Fibroblast of lung (primary cell): ENCODE measurements around the gene CNN2. TPM values are rescaled to one million over a fixed set of nuclear protein-coding genes. Genes with fewer than 3 reads are reported as not detected.

Experiments used
- DNase-seq, 2 donors: peaks; one replicate each; pipeline versions ENCODE4 v3.0.0 to v3.0.0-alpha.2; 2010; ENCODE audit warnings: low read depth in 2 of 2
- H2AFZ ChIP-seq: 2 replicates; pipeline ENCODE4 v1.5.1; 2012; ENCODE audit warnings: low read length, control low read depth, inconsistent platforms
- H3K27ac ChIP-seq: 2 replicates; pipeline ENCODE4 v1.5.1; 2011; ENCODE audit warnings: low read length, control low read depth; ENCODE audit not compliant: insufficient read depth
- H3K27me3 ChIP-seq: 2 replicates; pipeline ENCODE4 v1.5.1; 2011; ENCODE audit warnings: mild to moderate bottlenecking, low read length; ENCODE audit not compliant: control insufficient read depth, insufficient read depth
- H3K36me3 ChIP-seq: 2 replicates; pipeline ENCODE4 v1.5.1; 2011; ENCODE audit warnings: low read length; ENCODE audit not compliant: control insufficient read depth, insufficient read depth
- H3K4me1 ChIP-seq: 2 replicates; pipeline ENCODE4 v1.5.1; 2011; ENCODE audit warnings: low read length; ENCODE audit not compliant: control insufficient read depth, insufficient read depth; ENCODE audit errors: extremely low read depth
- H3K4me2 ChIP-seq: 2 replicates; pipeline ENCODE4 v1.5.1; 2011; ENCODE audit warnings: low read length, control low read depth; ENCODE audit not compliant: insufficient read depth; ENCODE audit errors: extremely low read depth
- H3K4me3 ChIP-seq, 4 experiments: fragments of 200-600 bp in 1 of 4; sonication (generic) in 1 of 4; replicated peaks in 1 of 4; 2 replicates each; pipeline ENCODE4 v1.5.1; 2011 to 2016; ENCODE audit warnings: low read length in 4 of 4, low read depth in 3 of 4, mild to moderate bottlenecking in 3 of 4, control low read depth in 2 of 4, inconsistent platforms in 1 of 4, mixed read lengths in 1 of 4; ENCODE audit not compliant: insufficient read depth in 1 of 4; ENCODE audit errors: control extremely low read depth in 1 of 4
- H3K79me2 ChIP-seq: 2 replicates; pipeline ENCODE4 v1.5.1; 2012; ENCODE audit warnings: mild to moderate bottlenecking, low read length, inconsistent platforms; ENCODE audit not compliant: control insufficient read depth, insufficient read depth
- H3K9ac ChIP-seq: 2 replicates; pipeline ENCODE4 v1.5.1; 2011; ENCODE audit warnings: mild to moderate bottlenecking, low read length, control low read depth; ENCODE audit not compliant: insufficient read depth
- H3K9me3 ChIP-seq: 2 replicates; pipeline ENCODE4 v1.5.1; 2012; ENCODE audit warnings: low read depth, low read length; ENCODE audit not compliant: control insufficient read depth, insufficient read depth
- H4K20me1 ChIP-seq: 2 replicates; pipeline ENCODE4 v1.5.1; 2011; ENCODE audit warnings: low read length; ENCODE audit not compliant: control insufficient read depth, insufficient read depth; ENCODE audit errors: extremely low read depth
- CTCF ChIP-seq, 2 donors: IDR thresholded peaks in 1 of 2; conservative IDR thresholded peaks in 1 of 2; 1 replicate in 1 of 2; 2 replicates in 1 of 2; pipeline ENCODE4 v1.5.1; 2011 to 2012; ENCODE audit warnings: low read length in 2 of 2, control low read depth in 1 of 2, inconsistent platforms in 1 of 2, low read depth in 1 of 2, mild to moderate bottlenecking in 1 of 2
- EZH2 ChIP-seq: IDR thresholded peaks from 2 replicates; pipeline ENCODE4 v1.5.1; 2012; ENCODE audit warnings: low read length, control low read depth, mild to moderate bottlenecking; ENCODE audit errors: missing control alignments
- polyA plus RNA-seq, 2 donors: library from polyadenylated mRNA; depleted of rRNA in 1 of 2; stranded (reverse) in 1 of 2; unstranded in 1 of 2; fragments of >200 nt; gene quantifications; 2 replicates each; pipeline ENCODE4 v1.2.1, GENCODE V29; 2011 to 2012; ENCODE audit warnings: missing spikeins in 1 of 2
- total RNA-seq: library from RNA; depleted of rRNA; stranded (reverse); fragments of >200 nt; gene quantifications from 2 replicates; pipeline ENCODE4 v1.2.1, GENCODE V29; 2014

The CNN2 gene
- total and polyA plus RNA-seq, 2 donors (not counting 1 experiment from before 2014, with no cell fraction given) = 194 to 473 TPM

- no peak overlapping the region for H3K9ac ChIP-seq
Measured at GRCh38 chr19:1081301-1082164, 55.1 kb downstream of the CNN2 start.

GRCh38 chr19:1082165-1082927 is 55.9 kb downstream of the CNN2 start:
- H3K27ac ChIP-seq = no peak overlapping the region
- no peak overlapping the region for H3K4me3 ChIP-seq
- no peaks in the 10 kb centered on the region for H3K9me3 ChIP-seq
- no peak overlapping the region for H3K4me2 ChIP-seq
- DNase-seq = peak in 1 of 2 donors; percentile 18
- H3K36me3 ChIP-seq = peaks cover 1% of the 10 kb centered on the region
- no peaks in the 10 kb centered on the region for H3K27me3 ChIP-seq
- H4K20me1 ChIP-seq = no peaks in the 10 kb centered on the region
- TF ChIP-seq EZH2 (no peak), CTCF (conservative IDR thresholded peaks at IDR 0.05 in 1 of 2, IDR thresholded peaks at IDR 0.05 in 1 of 2; ENCODE audit: low read depth in 1 of 2, low read length in 2 of 2) (no peak)
- no peak overlapping the region for H2AFZ ChIP-seq
- no peaks in the 10 kb centered on the region for H3K4me1 ChIP-seq
- no peak overlapping the region for H3K9ac ChIP-seq
- no peaks in the 10 kb centered on the region for H3K79me2 ChIP-seq

More at GRCh38 chr19:1081301-1082164, 55.1 kb downstream of the CNN2 start:
- H3K79me2 ChIP-seq = no peaks in the 10 kb centered on the region
- no peak overlapping the region for H3K4me3 ChIP-seq
- no peak for DNase-seq
- no peak overlapping the region for H3K27ac ChIP-seq
- H3K4me1 ChIP-seq = no peaks in the 10 kb centered on the region
- H4K20me1 ChIP-seq = no peaks in the 10 kb centered on the region
- no peak overlapping the region for H3K4me2 ChIP-seq
- H3K9me3 ChIP-seq = no peaks in the 10 kb centered on the region
- H3K36me3 ChIP-seq = no peaks in the 10 kb centered on the region
- H3K27me3 ChIP-seq = no peaks in the 10 kb centered on the region
- H2AFZ ChIP-seq = no peak overlapping the region
- TF ChIP-seq CTCF (conservative IDR thresholded peaks at IDR 0.05 in 1 of 2, IDR thresholded peaks at IDR 0.05 in 1 of 2; ENCODE audit: low read depth in 1 of 2, low read length in 2 of 2) = no peak
- TF ChIP-seq EZH2 = no peak
